Hepatocyte (in vitro differentiated cells): Measurements from ENCODE around the gene METRN.

Source experiments
- CTCF ChIP-seq: fragments of 200-600 bp; sonication (generic); IDR thresholded peaks from 2 replicates; pipeline ENCODE4 v1.5.1; 2016; ENCODE audit warnings: antibody characterized with exemption, mild to moderate bottlenecking; ENCODE audit not compliant: poor library complexity
- EZH2 ChIP-seq: fragments of 200-600 bp; sonication (generic); IDR thresholded peaks from 2 replicates; pipeline ENCODE4 v1.6.1; 2016; ENCODE audit warnings: antibody characterized with exemption, mild to moderate bottlenecking, borderline replicate concordance
- EZH2phosphoT487 ChIP-seq: fragments of 200-600 bp; sonication (generic); IDR thresholded peaks from one replicate; pipeline ENCODE4 v1.6.1; 2018; ENCODE audit warnings: antibody characterized with exemption, mild to moderate bottlenecking, low read depth, moderate library complexity; ENCODE audit not compliant: unreplicated experiment, severe bottlenecking

GRCh38 chr16:671353-672131 lies 43.4 kb upstream of the METRN start:
- no peak for TF ChIP-seq CTCF
- no peak for TF ChIP-seq EZH2phosphoT487
- no peak for TF ChIP-seq EZH2
